GM10266 (cell line): ENCODE results near the gene RPS6KA6.

ENCODE experiments used
- DNase-seq: peaks from one replicate; pipeline ENCODE4 v3.0.0; 2012; ENCODE audit errors: extremely low spot score
- TF ChIP-seq, protein P1 (sequence below): IDR thresholded peaks from 2 replicates; pipeline ENCODE4 v1.5.1; 2012; ENCODE audit warnings: mild to moderate bottlenecking, low read depth; ENCODE audit not compliant: control insufficient read depth, insufficient read depth; ENCODE audit errors: missing control alignments

The RPS6KA6 gene

DNA sequence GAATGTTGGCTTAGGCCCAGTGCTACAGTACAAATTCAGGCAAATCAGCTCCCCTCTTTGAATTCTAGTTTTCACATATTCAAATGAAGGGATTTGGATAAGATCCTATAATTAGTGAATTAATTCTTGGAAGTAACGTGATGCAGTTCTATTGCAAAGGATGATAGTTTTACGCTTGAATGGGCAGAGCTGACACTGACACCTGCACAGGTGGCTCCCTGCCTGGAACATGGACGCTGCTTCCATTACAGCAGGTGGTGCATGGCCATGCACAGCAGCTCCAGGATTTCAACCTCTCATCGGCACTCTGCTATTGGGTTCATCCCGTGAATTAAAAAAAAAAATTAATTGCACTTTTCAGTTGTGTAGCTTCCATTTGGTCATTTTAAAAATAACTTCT is 28.4 kb upstream of the RPS6KA6 start:
- TF ChIP-seq, protein P1, sequence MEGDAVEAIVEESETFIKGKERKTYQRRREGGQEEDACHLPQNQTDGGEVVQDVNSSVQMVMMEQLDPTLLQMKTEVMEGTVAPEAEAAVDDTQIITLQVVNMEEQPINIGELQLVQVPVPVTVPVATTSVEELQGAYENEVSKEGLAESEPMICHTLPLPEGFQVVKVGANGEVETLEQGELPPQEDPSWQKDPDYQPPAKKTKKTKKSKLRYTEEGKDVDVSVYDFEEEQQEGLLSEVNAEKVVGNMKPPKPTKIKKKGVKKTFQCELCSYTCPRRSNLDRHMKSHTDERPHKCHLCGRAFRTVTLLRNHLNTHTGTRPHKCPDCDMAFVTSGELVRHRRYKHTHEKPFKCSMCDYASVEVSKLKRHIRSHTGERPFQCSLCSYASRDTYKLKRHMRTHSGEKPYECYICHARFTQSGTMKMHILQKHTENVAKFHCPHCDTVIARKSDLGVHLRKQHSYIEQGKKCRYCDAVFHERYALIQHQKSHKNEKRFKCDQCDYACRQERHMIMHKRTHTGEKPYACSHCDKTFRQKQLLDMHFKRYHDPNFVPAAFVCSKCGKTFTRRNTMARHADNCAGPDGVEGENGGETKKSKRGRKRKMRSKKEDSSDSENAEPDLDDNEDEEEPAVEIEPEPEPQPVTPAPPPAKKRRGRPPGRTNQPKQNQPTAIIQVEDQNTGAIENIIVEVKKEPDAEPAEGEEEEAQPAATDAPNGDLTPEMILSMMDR: no peak
- no peak for DNase-seq

DNA sequence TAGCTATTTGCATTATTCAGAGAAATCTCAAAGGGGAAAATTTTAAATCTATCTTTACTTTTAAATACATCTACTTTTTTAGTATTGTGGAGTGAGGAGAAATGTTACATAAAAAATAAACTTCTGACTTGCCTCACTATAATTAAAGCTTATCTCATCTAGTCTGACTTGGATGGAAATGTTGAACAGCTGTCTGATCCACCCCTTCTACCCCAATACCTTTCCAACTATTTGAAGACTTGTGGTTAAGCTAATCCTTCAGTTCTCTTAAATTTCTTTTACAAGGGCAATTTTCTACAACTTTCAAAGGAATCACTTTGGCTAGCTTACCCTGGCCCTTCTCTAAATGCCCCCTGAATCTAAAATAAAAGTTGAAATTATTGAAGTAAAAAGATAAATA is 17.3 kb upstream of the RPS6KA6 start:
- TF ChIP-seq, protein P1: no peak
- no peak for DNase-seq

DNA sequence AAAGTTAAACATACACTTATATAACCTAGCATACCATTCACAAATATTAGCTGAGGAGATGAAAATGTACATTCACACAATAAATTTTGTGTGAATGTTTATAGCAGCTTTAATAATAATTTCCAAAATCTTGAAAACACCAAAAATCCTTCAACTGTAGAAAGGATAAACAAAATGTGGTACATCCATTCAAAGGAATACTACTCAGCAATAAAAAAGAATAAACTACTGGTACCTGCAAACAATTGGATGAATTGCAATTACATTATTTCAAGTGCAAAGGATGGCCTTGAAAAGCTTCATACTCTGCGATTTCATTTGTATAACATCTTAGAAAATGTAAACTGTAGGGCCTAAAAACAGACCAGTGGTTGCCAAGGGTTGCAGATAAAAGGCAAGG is 11.7 kb upstream of the RPS6KA6 start:
- TF ChIP-seq, protein P1: no peak

DNA sequence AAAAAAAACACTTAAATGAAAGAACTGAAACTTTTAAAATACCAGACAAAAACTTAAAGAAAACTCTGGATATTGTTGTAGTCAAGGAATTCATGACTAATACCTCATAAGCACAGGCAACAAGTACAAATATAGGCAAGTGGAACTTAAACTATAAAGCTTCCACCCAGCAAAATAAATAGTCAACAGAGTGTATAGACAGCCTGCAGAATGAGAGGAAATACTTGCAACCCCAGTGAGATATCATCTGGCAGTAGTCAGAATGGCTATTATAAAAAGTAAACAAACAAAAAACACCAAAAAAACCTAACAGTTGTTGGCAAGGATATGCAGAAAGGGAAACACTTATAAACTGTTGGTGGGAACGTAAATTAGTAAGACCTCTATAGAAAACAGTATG is 9.6 kb upstream of the RPS6KA6 start:
- DNase-seq: no peak
- TF ChIP-seq, protein P1: no peak

More for the DNA sequence above, 11.7 kb upstream of the RPS6KA6 start:
- no peak for DNase-seq

DNA sequence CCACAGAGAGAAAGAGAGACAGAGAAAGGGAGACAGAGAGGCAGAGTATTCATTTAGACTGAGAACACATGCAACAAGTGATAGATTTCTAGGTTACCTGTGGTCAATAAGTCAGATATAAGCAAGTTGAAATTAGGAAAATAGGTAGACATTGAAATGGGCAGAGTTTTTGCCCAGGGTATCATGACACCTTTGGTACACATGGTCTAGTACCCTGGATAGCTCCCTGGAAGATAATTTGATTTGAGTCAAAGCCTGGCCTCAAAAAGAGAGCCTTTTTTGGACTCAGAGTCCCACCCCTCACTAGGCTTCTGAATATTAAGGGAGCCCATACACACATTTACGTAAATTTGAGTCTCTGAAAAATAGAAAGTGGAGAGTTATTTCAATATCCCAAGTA is 4.0 kb upstream of the RPS6KA6 start:
- DNase-seq: no peak
- TF ChIP-seq, protein P1: no peak

DNA sequence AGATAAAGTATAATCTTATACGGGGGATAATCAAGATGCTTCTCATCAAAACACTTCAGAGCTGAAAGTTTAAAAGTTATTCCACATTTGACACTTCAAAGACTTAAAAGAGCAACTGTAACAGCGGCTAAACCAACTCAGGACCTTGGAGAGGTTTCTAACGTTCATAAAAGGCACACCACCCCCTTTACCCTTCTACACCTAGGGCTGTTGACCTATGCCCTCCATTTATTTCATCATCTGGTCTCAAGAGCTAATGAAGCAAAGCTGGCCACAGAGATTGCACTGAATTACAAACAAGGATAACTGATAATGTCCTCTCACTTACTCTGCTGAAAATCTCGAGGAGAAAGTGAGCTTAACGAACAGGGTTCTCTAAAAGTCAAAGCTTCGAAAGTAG is 1.1 kb upstream of the RPS6KA6 start:
- TF ChIP-seq, protein P1: no peak
- no peak for DNase-seq

DNA sequence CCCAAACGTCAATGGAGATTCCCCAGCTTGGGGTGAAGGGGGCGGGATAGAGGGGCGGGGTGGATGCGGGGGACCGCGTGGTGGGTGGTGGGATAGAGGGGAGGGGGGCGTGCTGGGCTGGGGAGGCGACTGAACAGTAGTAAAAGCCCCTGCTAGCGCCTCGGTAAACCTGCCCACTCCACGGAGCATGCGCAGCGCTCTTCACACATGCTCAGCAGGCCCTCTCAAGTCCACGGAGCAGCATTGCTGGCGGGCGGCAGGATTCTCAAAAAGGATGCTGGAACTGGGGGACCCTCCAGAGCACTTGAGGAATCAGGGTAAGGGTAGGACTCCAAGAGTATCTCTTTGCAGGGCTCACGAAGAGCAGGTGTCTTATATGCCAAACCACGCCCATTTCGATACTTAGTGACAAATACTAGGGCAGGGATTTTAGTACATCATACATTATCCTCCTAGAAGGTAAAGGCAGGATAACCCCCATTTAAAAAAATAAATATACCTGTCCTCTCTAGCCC is 378 bp upstream of the RPS6KA6 start:
- TF ChIP-seq, protein P1: no peak
- peak; percentile 54 for DNase-seq
